Breast epithelium (tissue), 3 donors: Measurements from ENCODE around the gene LEKR1.

Source experiments
- POLR2A ChIP-seq: fragments of 450-650 bp; IDR thresholded peaks from one replicate; pipeline ENCODE4 v1.6.1; 2016; ENCODE audit warnings: antibody characterized with exemption, mild to moderate bottlenecking, moderate library complexity
- TF ChIP-seq, protein P1 (sequence below), 3 donors: fragments of 450-650 bp; IDR thresholded peaks; one replicate each; pipeline ENCODE4 v1.5.1; 2016 to 2017; ENCODE audit warnings: antibody characterized with exemption in 3 of 3, mild to moderate bottlenecking in 3 of 3, moderate library complexity in 3 of 3

DNA sequence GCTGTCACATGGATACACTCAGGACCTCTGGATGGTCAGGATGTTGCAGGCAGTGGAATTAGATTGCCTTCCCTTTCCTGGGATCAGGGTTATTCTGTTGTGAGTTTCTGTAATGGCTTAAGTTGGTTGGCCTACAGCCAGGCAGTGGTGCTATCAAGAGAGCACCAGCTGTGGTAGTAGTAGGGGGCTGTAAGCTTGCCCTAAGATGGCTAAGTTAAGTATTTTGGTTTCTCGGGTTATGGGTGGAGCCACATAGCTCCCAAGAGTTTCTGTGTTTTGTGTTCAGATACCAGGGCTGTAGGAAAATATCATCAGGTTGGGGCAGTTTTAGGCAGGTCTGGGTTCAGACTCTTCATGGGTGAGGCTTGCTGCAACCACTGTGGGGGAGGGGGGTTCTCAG lies 59.6 kb downstream of the LEKR1 start:
- TF ChIP-seq, protein P1, sequence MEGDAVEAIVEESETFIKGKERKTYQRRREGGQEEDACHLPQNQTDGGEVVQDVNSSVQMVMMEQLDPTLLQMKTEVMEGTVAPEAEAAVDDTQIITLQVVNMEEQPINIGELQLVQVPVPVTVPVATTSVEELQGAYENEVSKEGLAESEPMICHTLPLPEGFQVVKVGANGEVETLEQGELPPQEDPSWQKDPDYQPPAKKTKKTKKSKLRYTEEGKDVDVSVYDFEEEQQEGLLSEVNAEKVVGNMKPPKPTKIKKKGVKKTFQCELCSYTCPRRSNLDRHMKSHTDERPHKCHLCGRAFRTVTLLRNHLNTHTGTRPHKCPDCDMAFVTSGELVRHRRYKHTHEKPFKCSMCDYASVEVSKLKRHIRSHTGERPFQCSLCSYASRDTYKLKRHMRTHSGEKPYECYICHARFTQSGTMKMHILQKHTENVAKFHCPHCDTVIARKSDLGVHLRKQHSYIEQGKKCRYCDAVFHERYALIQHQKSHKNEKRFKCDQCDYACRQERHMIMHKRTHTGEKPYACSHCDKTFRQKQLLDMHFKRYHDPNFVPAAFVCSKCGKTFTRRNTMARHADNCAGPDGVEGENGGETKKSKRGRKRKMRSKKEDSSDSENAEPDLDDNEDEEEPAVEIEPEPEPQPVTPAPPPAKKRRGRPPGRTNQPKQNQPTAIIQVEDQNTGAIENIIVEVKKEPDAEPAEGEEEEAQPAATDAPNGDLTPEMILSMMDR (IDR thresholded peaks at IDR 0.05) = no peak
- TF ChIP-seq POLR2A = no peak
